Measurements from ENCODE around the gene MPIG6B.

- TF ChIP-seq CTCF (IDR thresholded peaks at IDR 0.05) (no peak), POLR2A (IDR thresholded peaks at IDR 0.05) (no peak)
Observed at GRCh38 chr6:31718265-31718664, 4.9 kb upstream of the MPIG6B start.

Measured in heart left ventricle (tissue), 13 donors.